Bronchial epithelial cell (primary cell): ENCODE measurements around the gene GJB5. TPM values are rescaled to one million over a fixed set of nuclear protein-coding genes. Genes with fewer than 3 reads are reported as not detected.
A peak's percentile ranks its signal among the peaks of the same experiment; 100 is the strongest.

ENCODE experiments used
- DNase-seq: peaks from one replicate; pipeline ENCODE4 v3.0.0-alpha.2; 2010; ENCODE audit warnings: low read depth
- FAIRE-seq: peaks from 2 replicates; lab custom pipeline; 2011; peaks lifted over from hg19 to GRCh38; lab: Jason Lieb, UNC
- H3K27me3 ChIP-seq: 2 replicates; pipeline ENCODE4 v1.5.1; 2011; ENCODE audit warnings: low read length; ENCODE audit not compliant: control insufficient read depth, insufficient read depth
- H3K36me3 ChIP-seq: 2 replicates; pipeline ENCODE4 v1.5.1; 2011; ENCODE audit warnings: low read length; ENCODE audit not compliant: control insufficient read depth, insufficient read depth
- H3K4me3 ChIP-seq: 2 replicates; pipeline ENCODE4 v1.5.1; 2011; ENCODE audit warnings: mild to moderate bottlenecking, low read depth, low read length, control low read depth
- CTCF ChIP-seq: IDR thresholded peaks from 2 replicates; pipeline ENCODE4 v1.5.1; 2011; ENCODE audit warnings: mild to moderate bottlenecking, moderate library complexity, low read length, control low read depth, inconsistent platforms; ENCODE audit not compliant: insufficient read depth, severe bottlenecking
- total RNA-seq: library from RNA; depleted of rRNA; stranded (reverse); fragments of >200 nt; gene quantifications from 2 replicates; pipeline ENCODE4 v1.2.1, GENCODE V29; 2014

Gene GJB5
- total RNA-seq, 1 donor from 2014 or later, result 95.8 TPM

GRCh38 chr1:34781844-34782391 is 27.1 kb downstream of the GJB5 start:
- FAIRE-seq, result no peak
- Histone ChIP-seq H3K27me3 (no peaks in the 10 kb centered on the region), H3K36me3 (peaks cover 19% of the 10 kb centered on the region)

GRCh38 chr1:34784751-34785221 is 29.9 kb downstream of the GJB5 start:
- peaks cover 19% of the 10 kb centered on the region for H3K36me3 ChIP-seq
- H3K4me3 ChIP-seq, result no peak overlapping the region
- FAIRE-seq (no peak), DNase-seq (no peak)
- TF ChIP-seq CTCF, result no peak
- H3K27me3 ChIP-seq, result no peaks in the 10 kb centered on the region

More at GRCh38 chr1:34781844-34782391, 27.1 kb downstream of the GJB5 start:
- H3K4me3 ChIP-seq, result peak overlapping the region; percentile 87
- DNase-seq, result peak; percentile 72
- no peak for TF ChIP-seq CTCF

- peaks cover 19% of the 10 kb centered on the region for H3K36me3 ChIP-seq
- FAIRE-seq (no peak), DNase-seq (no peak)
- no peak overlapping the region for H3K4me3 ChIP-seq
- no peak for TF ChIP-seq CTCF
- H3K27me3 ChIP-seq, result no peaks in the 10 kb centered on the region
These were observed 30.5 kb downstream of the GJB5 start for GRCh38 chr1:34785231-34785874.

- H3K36me3 ChIP-seq, result peaks cover 19% of the 10 kb centered on the region
- FAIRE-seq (no peak), DNase-seq (no peak)
- no peak for TF ChIP-seq CTCF
- no peak overlapping the region for H3K4me3 ChIP-seq
- H3K27me3 ChIP-seq, result no peaks in the 10 kb centered on the region
These were observed 31.1 kb downstream of the GJB5 start for GRCh38 chr1:34785875-34786470.

GRCh38 chr1:34786521-34787325 is 31.9 kb downstream of the GJB5 start:
- FAIRE-seq, result peak; percentile 99

More at GRCh38 chr1:34786521-34787325, 31.9 kb downstream of the GJB5 start:
- DNase-seq, result peak; percentile 58
- peak; percentile 95 for TF ChIP-seq CTCF
- H3K27me3 ChIP-seq, result no peaks in the 10 kb centered on the region
- H3K4me3 ChIP-seq, result no peak overlapping the region
- peaks cover 19% of the 10 kb centered on the region for H3K36me3 ChIP-seq
